GM12873 (cell line): ENCODE results near the gene FGFRL1.

Source experiments
- CTCF ChIP-seq: IDR thresholded peaks from 2 replicates; pipeline ENCODE4 v1.5.1; 2012; ENCODE audit warnings: low read depth, mild to moderate bottlenecking, moderate library complexity, low read length, control low read depth; ENCODE audit not compliant: insufficient read depth; ENCODE audit errors: missing control alignments

FGFRL1 gene

DNA sequence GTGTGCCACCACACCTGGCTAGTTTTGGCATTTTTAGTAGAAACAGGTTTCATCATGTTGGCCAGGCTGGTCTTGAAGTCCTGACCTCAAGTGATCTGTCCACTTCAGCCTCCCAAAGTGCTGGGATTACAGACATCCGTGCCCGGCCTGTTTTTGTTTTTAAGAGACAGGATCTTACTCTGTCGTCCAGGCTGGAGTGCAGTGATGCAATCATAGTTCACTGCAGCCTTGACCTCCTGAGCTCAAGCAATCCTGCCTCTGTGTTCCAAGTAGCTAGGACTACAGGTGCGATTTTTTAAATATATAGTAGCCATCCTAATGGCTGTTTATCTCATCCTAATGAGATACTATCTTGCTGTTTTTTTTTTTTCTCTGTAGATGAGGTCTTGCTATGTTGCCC is 54.3 kb downstream of the FGFRL1 start:
- TF ChIP-seq CTCF = no peak

- TF ChIP-seq CTCF = no peak
Measured at GRCh38 chr4:1069394-1069793, 58.0 kb downstream of the FGFRL1 start.

- TF ChIP-seq CTCF = peak; percentile 86
Measured at GRCh38 chr4:1072830-1073446, 61.5 kb downstream of the FGFRL1 start.

DNA sequence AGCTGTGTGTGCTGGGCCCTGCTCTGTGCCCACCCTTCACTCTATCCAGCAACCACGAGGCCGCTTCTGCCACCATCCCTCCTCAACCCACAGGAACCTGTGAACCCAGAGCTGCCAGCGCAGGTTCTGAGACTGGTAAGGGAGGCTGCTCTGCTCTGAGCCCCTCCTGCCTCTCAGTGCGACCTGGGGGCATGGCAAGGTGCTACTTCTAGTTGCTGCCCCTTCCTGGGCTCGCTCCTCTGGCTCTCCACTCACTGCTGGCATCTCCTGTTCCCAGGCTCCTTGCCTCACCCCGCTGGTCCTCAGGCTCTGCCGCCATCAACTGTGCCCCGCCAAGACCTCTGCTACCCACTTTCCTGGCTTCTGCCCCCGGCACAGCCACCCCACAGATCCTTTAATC is 62.7 kb downstream of the FGFRL1 start:
- no peak for TF ChIP-seq CTCF

GRCh38 chr4:1075225-1075624 is 63.8 kb downstream of the FGFRL1 start:
- no peak for TF ChIP-seq CTCF

DNA sequence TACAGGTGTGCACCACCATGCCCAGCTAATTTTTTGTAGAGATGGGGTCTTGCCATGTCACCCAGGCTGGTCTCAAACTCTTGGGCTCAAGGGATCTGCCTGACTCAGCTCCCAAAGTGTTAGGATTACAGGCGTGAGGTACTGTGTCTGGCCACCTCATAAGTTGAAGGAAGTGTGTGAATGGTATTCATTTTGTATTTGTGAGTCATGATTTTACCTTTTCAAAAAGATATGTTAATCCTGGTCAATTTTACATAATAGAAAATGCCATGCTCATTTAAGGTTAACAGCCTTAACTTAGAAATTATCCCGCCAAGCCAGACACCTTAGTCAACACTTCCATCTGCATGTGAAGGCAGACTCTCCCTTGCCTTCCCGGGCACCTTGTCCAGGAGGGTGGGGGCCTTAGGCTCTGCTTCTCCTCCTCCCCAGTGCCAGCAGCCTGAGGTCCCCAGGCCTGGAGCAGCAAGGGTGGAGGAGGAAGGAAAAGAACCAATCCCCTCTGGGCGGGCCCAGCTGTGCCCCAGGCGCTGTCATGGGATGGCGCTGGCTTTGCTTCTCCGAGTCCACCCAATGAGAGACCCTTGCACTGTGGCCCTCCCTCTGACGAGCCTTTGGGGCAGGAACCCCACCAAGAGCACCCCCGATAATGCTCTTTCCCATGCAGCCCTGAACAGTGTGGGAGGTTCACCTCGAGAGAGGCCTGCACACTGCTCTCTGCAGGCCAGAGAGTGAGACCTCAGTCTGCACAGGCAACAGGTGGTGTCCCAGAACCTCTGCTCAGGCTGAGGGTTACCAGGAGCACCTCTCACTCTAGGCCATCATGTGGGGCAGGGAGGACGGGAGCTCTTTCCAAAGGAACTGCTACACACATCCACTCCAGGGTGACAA is 64.6 kb downstream of the FGFRL1 start:
- no peak for TF ChIP-seq CTCF
